ENCODE data around the gene KLHDC4. TPM values are rescaled to one million over a fixed set of nuclear protein-coding genes. Genes with fewer than 3 reads are reported as not detected.

KLHDC4 gene
- total RNA-seq, 1 donor from 2014 or later, result 20.5 TPM

GRCh38 chr16:87692176-87692575, 73.6 kb downstream of the KLHDC4 start:
- Mint-ChIP-seq H3K9me3 (ENCODE audit: low read depth) (no peaks in the 10 kb centered on the region), H3K27me3 (ENCODE audit: low read depth) (peaks cover 3% of the 10 kb centered on the region), H3K4me3 (ENCODE audit: unreplicated experiment) (no peak overlapping the region)

GRCh38 chr16:87691686-87692079, 74.1 kb downstream of the KLHDC4 start:
- Mint-ChIP-seq H3K4me1 (ENCODE audit: low read depth) (no peaks in the 10 kb centered on the region), H3K27me3 (ENCODE audit: low read depth) (peaks cover 3% of the 10 kb centered on the region), H3K27ac (ENCODE audit: unreplicated experiment) (no peak overlapping the region), H3K9me3 (ENCODE audit: low read depth) (no peaks in the 10 kb centered on the region), H3K36me3 (ENCODE audit: low read depth) (peaks cover 9% of the 10 kb centered on the region), H3K4me3 (ENCODE audit: unreplicated experiment) (no peak overlapping the region)
- no peak for TF ChIP-seq CTCF (IDR thresholded peaks at IDR 0.05)
- no peak for DNase-seq (ENCODE audit: low spot score)

More at GRCh38 chr16:87692176-87692575, 73.6 kb downstream of the KLHDC4 start:
- peaks cover 9% of the 10 kb centered on the region for H3K36me3 Mint-ChIP-seq (ENCODE audit: low read depth)
- H3K4me1 Mint-ChIP-seq (ENCODE audit: low read depth), result no peaks in the 10 kb centered on the region
- TF ChIP-seq CTCF (IDR thresholded peaks at IDR 0.05), result no peak
- no peak overlapping the region for H3K27ac Mint-ChIP-seq (ENCODE audit: unreplicated experiment)
- no peak for DNase-seq (ENCODE audit: low spot score)

- no peaks in the 10 kb centered on the region for H3K9me3 Mint-ChIP-seq (ENCODE audit: low read depth)
- TF ChIP-seq CTCF (IDR thresholded peaks at IDR 0.05), result no peak
- no peak for DNase-seq (ENCODE audit: low spot score)
- peaks cover 7% of the 10 kb centered on the region for H3K36me3 Mint-ChIP-seq (ENCODE audit: low read depth)
- no peak overlapping the region for H3K4me3 Mint-ChIP-seq (ENCODE audit: unreplicated experiment)
- H3K27me3 Mint-ChIP-seq (ENCODE audit: low read depth), result peaks cover 3% of the 10 kb centered on the region
- H3K4me1 Mint-ChIP-seq (ENCODE audit: low read depth), result no peaks in the 10 kb centered on the region
- no peak overlapping the region for H3K27ac Mint-ChIP-seq (ENCODE audit: unreplicated experiment)
These were observed 74.7 kb downstream of the KLHDC4 start for GRCh38 chr16:87690911-87691685.

GRCh38 chr16:87689956-87690465, 75.8 kb downstream of the KLHDC4 start:
- peaks cover 5% of the 10 kb centered on the region for H3K36me3 Mint-ChIP-seq (ENCODE audit: low read depth)
- no peaks in the 10 kb centered on the region for H3K9me3 Mint-ChIP-seq (ENCODE audit: low read depth)
- TF ChIP-seq CTCF (IDR thresholded peaks at IDR 0.05), result no peak
- DNase-seq (ENCODE audit: low spot score), result no peak
- H3K27me3 Mint-ChIP-seq (ENCODE audit: low read depth), result peaks cover 5% of the 10 kb centered on the region
- no peak overlapping the region for H3K4me3 Mint-ChIP-seq (ENCODE audit: unreplicated experiment)
- H3K27ac Mint-ChIP-seq (ENCODE audit: unreplicated experiment), result no peak overlapping the region
- no peaks in the 10 kb centered on the region for H3K4me1 Mint-ChIP-seq (ENCODE audit: low read depth)

- no peaks in the 10 kb centered on the region for H3K4me1 Mint-ChIP-seq (ENCODE audit: low read depth)
- peaks cover 5% of the 10 kb centered on the region for H3K27me3 Mint-ChIP-seq (ENCODE audit: low read depth)
- DNase-seq (ENCODE audit: low spot score), result no peak
- no peaks in the 10 kb centered on the region for H3K9me3 Mint-ChIP-seq (ENCODE audit: low read depth)
- no peaks in the 10 kb centered on the region for H3K36me3 Mint-ChIP-seq (ENCODE audit: low read depth)
- TF ChIP-seq CTCF (IDR thresholded peaks at IDR 0.05), result no peak
- no peak overlapping the region for H3K4me3 Mint-ChIP-seq (ENCODE audit: unreplicated experiment)
- no peak overlapping the region for H3K27ac Mint-ChIP-seq (ENCODE audit: unreplicated experiment)
These were observed 76.6 kb downstream of the KLHDC4 start for GRCh38 chr16:87688876-87689815.

Data from chondrocyte (in vitro differentiated cells).